ENCODE measurements around the gene NPIPB9.

- no peak for TF ChIP-seq NFE2L1 (CRISPR knock-in tag; IDR thresholded peaks at IDR 0.05)
- no peak for TF ChIP-seq CTCF (IDR thresholded peaks at IDR 0.05)
- no peak for TF ChIP-seq RELA (CRISPR knock-in tag; IDR thresholded peaks at IDR 0.05; ENCODE audit: borderline replicate concordance)
- no peak for TF ChIP-seq MAX (CRISPR knock-in tag; IDR thresholded peaks at IDR 0.05)
- no peak for TF ChIP-seq MLX (CRISPR knock-in tag; IDR thresholded peaks at IDR 0.05)
- no peak for TF ChIP-seq JUN (CRISPR knock-in tag; IDR thresholded peaks at IDR 0.05)
- TF ChIP-seq CBFB (CRISPR knock-in tag; IDR thresholded peaks at IDR 0.05; ENCODE audit: low read depth) = no peak
- TF ChIP-seq AR (CRISPR knock-in tag; IDR thresholded peaks at IDR 0.05) = no peak
- TF ChIP-seq GABPB1 (CRISPR knock-in tag; IDR thresholded peaks at IDR 0.05) = no peak
- TF ChIP-seq IRF2 (CRISPR knock-in tag; IDR thresholded peaks at IDR 0.05; ENCODE audit: borderline replicate concordance, low read depth) = no peak
- TF ChIP-seq ZNF281 (CRISPR knock-in tag; IDR thresholded peaks at IDR 0.05) = no peak
- no peak for TF ChIP-seq ESRRA (CRISPR knock-in tag; IDR thresholded peaks at IDR 0.05; ENCODE audit: borderline replicate concordance)
- no peak for TF ChIP-seq AFF4 (CRISPR knock-in tag; IDR thresholded peaks at IDR 0.05; ENCODE audit: borderline replicate concordance)
- TF ChIP-seq ATF2 (CRISPR knock-in tag; IDR thresholded peaks at IDR 0.05; ENCODE audit: borderline replicate concordance, low read depth) = no peak
Measured at GRCh38 chr16:28820016-28820415, 68.4 kb downstream of the NPIPB9 start.

Data from WTC11 (cell line).